Measurements from ENCODE around the gene DNAH8. TPM values are rescaled to one million over a fixed set of nuclear protein-coding genes. Genes with fewer than 3 reads are reported as not detected.

Gene DNAH8
- total RNA-seq, 3 donors from 2014 or later (not counting 1 experiment from before 2014, with no cell fraction given), result 0.10 TPM; not detected in 2

DNA sequence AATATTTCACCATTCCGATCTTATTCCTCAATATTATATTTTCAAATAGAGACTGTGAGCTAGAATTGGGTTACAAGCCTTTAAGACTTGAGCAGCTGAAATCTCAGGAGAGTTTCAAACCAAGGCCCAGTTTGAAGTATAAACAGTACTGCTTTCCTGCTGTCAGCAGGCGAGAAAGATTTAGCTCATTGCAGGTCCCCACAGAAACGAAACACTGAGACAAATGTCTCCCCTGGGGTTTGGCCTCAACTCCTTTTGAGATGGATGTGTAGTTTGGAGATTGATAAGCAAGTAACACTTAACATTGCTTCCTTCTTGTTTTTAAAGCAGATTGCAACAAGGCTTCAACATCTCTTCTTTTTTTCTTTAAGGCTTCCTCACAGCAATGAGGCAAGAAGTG lies 311.1 kb downstream of the DNAH8 start:
- H3K36me3 ChIP-seq (ENCODE audit: control insufficient read depth, insufficient read depth, low read length), result no peaks in the 10 kb centered on the region
- intact Hi-C loops (cut with micrococcal nuclease), result no loop called here
- H3K27ac ChIP-seq (ENCODE audit: low read length), result no peak overlapping the region
- H3K27me3 Mint-ChIP-seq (ENCODE audit: low read depth in 2 of 2), result peaks cover 19 to 32% of the 10 kb centered on the region in 2 donors
- WGBS (ENCODE audit: insufficient coverage), result 3% methylated on average over 2 of the region's 3 CpGs
- no peak for DNase-seq
- no peak for TF ChIP-seq CTCF (IDR thresholded peaks at IDR 0.05)
- H3K4me3 ChIP-seq (ENCODE audit: low read length), result no peak overlapping the region
- no peaks in the 10 kb centered on the region for H3K36me3 Mint-ChIP-seq
- no peak for ATAC-seq
- peaks cover 3% of the 10 kb centered on the region for H3K27me3 ChIP-seq (ENCODE audit: control insufficient read depth, insufficient read depth, low read length)
- H3K9me3 Mint-ChIP-seq, result no peaks in the 10 kb centered on the region
- no peaks in the 10 kb centered on the region for H3K9me3 ChIP-seq (ENCODE audit: control insufficient read depth, insufficient read depth, low read length)
- no peak overlapping the region for H3K27ac Mint-ChIP-seq
- no peak overlapping the region for H3K4me3 Mint-ChIP-seq
- H3K4me1 ChIP-seq (ENCODE audit: control insufficient read depth, insufficient read depth, low read length), result no peaks in the 10 kb centered on the region
- peaks cover 6 to 7% of the 10 kb centered on the region in 2 donors for H3K4me1 Mint-ChIP-seq

DNA sequence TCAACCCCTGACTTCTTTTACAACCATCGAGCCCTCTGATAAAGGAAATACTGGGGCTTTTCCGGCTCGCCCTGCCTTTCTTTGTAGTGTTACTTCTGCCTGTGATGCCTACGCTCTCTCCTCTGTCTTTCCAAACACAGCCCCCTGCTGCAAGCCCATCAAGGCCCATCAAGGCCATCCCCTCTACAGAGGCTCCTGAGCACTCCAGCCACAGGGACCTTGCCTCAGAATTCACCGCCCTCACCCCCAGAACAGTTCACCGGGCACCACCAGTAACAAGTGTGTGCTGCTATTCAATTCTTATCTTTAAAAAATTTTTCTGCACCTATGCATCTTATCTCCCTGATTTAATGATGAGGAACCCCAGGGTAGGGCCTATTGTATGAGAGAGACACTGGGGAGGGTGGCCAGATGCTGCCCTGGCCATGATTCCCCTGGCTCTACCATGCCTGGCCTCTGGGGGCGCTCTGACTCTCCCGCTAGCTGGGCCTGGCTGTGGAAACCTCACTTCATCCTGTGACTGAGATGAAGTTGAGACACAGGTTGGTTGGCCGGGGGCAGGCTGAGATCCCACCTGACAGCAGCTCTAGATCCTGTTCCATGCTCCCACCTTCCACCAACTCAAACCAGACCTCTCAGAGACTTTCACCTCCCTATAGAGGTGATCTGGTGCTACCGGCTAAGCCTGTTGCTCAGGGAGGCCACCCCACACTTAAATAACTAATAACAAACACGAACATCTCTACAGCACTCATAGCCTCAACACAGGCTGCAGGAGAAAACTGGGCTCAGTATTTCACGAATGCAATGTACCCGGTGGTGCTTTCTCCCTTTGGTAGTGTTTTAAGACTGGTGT lies 314.3 kb downstream of the DNAH8 start:
- 70% methylated on average over 10 of the region's 13 CpGs for WGBS (ENCODE audit: insufficient coverage)
- no peaks in the 10 kb centered on the region for H3K4me1 ChIP-seq (ENCODE audit: control insufficient read depth, insufficient read depth, low read length)
- Mint-ChIP-seq H3K9me3 (no peaks in the 10 kb centered on the region), H3K4me3 (no peak overlapping the region), H3K4me1 (peaks cover 6 to 7% of the 10 kb centered on the region in 2 donors), H3K27ac (no peak overlapping the region), H3K36me3 (no peaks in the 10 kb centered on the region), H3K27me3 (ENCODE audit: low read depth in 2 of 2) (peaks cover 31 to 62% of the 10 kb centered on the region in 2 donors)
- no peaks in the 10 kb centered on the region for H3K9me3 ChIP-seq (ENCODE audit: control insufficient read depth, insufficient read depth, low read length)
- TF ChIP-seq CTCF (IDR thresholded peaks at IDR 0.05), result peak; percentile 83
- ATAC-seq (peak; percentile 76 to 99 (median 98)), DNase-seq (peak; percentile 55)
- no peaks in the 10 kb centered on the region for H3K36me3 ChIP-seq (ENCODE audit: control insufficient read depth, insufficient read depth, low read length)
- no peak overlapping the region for H3K4me3 ChIP-seq (ENCODE audit: low read length)
- H3K27me3 ChIP-seq (ENCODE audit: control insufficient read depth, insufficient read depth, low read length), result peaks cover 3% of the 10 kb centered on the region
- intact Hi-C loops (cut with micrococcal nuclease), result loop anchor here (2.0 kb wide), 1 partner anchor 137 kb away; no protein-coding TSS in a partner anchor
- H3K27ac ChIP-seq (ENCODE audit: low read length), result no peak overlapping the region

DNA sequence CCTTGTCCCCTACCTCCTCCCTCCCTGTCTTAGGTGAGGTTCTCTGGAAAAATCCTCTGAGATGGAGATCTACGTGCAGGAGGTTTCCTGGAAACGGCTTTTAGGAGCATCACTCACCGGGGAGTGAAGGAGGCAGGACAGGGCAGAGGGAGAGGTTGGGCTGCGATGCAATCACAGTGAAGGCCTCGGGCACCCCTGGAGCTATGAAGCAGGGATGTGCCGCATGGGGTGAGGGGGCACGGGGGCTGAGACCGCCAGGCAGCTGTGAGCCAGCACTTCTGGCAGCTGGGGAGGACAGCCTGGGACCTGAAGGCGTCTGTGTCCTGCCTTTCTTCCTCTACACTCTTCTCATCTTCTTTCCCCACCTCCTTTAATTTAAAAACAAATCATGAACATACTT lies 320.6 kb downstream of the DNAH8 start:
- no peaks in the 10 kb centered on the region for H3K36me3 ChIP-seq (ENCODE audit: control insufficient read depth, insufficient read depth, low read length)
- H3K27ac Mint-ChIP-seq, result no peak overlapping the region
- H3K4me3 ChIP-seq (ENCODE audit: low read length), result no peak overlapping the region
- H3K27me3 Mint-ChIP-seq (ENCODE audit: low read depth in 2 of 2), result peaks cover 24 to 69% of the 10 kb centered on the region in 2 donors
- H3K9me3 Mint-ChIP-seq, result no peaks in the 10 kb centered on the region
- H3K4me3 Mint-ChIP-seq, result no peak overlapping the region
- TF ChIP-seq CTCF (IDR thresholded peaks at IDR 0.05), result no peak
- H3K27me3 ChIP-seq (ENCODE audit: control insufficient read depth, insufficient read depth, low read length), result no peaks in the 10 kb centered on the region
- H3K27ac ChIP-seq (ENCODE audit: low read length), result no peak overlapping the region
- intact Hi-C loops (cut with micrococcal nuclease), result no loop called here
- peaks cover 9% of the 10 kb centered on the region for H3K4me1 ChIP-seq (ENCODE audit: control insufficient read depth, insufficient read depth, low read length)
- ATAC-seq (no peak), DNase-seq (no peak)
- H3K36me3 Mint-ChIP-seq, result no peaks in the 10 kb centered on the region
- 61% methylated on average over 9 of the region's 9 CpGs for WGBS (ENCODE audit: insufficient coverage)
- H3K4me1 Mint-ChIP-seq, result peaks cover 9% of the 10 kb centered on the region in 2 donors
- H3K9me3 ChIP-seq (ENCODE audit: control insufficient read depth, insufficient read depth, low read length), result no peaks in the 10 kb centered on the region
